AG04449 (cell line): ENCODE results near the gene GCNT1.
A peak's percentile ranks its signal among the peaks of the same experiment; 100 is the strongest.

ENCODE experiments used
- CTCF ChIA-PET: fragments of 350-600 bp; formaldehyde crosslinking; extraction: SDS; loops from one replicate; lab custom pipeline; 2021; ENCODE audit warnings: antibody characterized with exemption; lab: Yijun Ruan, JAX
- POLR2A ChIA-PET: fragments of 400-600, 350-600 bp; formaldehyde crosslinking; extraction: SDS; loops from one replicate; lab custom pipeline; 2020; ENCODE audit warnings: antibody characterized with exemption, inconsistent platforms; lab: Yijun Ruan, JAX
- DNase-seq: peaks from one replicate; pipeline ENCODE4 v3.0.0-alpha.2; 2010; ENCODE audit warnings: low read depth, low spot score
- H3K4me3 ChIP-seq: 2 replicates; pipeline ENCODE4 v1.5.1; 2011; ENCODE audit warnings: low read depth, mild to moderate bottlenecking, control low read depth, low read length
- TF ChIP-seq, protein P1 (sequence below): IDR thresholded peaks from one replicate; pipeline ENCODE4 v1.5.1; 2011; ENCODE audit warnings: mild to moderate bottlenecking, moderate library complexity, low read length, control low read depth, inconsistent platforms; ENCODE audit not compliant: insufficient read depth; ENCODE audit errors: missing control alignments

The GCNT1 gene

DNA sequence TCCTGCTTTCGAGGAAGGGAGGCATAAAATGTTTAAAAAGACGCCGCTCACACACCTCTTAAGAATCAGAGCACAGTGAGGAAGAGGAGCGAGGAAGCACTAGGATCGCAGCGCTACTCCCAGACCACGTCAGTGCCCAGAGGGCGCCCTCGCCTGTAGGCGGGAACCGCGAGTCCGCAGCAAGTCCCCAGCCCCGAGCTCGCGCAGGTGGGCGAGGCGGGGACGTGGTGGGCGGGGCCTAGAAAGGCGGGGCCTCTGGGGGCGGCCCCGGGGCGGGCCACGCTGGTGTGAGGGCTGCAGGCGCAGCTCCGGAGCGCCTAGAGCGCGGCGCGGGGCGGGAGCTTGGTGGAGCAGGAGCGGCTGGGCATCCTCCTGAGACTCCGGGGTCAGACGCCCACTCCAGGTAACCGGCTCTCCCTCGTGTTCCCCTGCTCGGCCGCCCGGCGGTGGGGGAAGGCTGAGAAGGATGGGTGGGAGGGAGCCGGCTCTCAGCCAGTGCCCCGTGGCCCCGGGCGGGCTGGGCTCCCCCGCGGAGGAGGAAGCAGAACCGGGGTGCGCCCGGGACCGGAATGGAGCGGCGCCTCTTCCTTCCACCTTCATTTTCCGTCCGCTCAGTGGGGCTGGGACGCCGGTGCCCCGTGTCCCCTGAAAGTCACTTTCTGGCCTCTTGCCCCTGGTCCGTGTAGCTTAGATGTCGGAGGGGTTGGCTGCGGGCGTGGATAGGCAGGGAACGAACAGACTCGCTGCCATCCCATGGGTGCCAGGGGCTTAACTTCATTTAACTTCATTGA lies at the start of gene GCNT1:
Gene GCNT1 (plus strand): TSS at position 280 of the 791 bp plus-strand sequence. CDS start 43,200 bp downstream, outside the sequence.
- DNase-seq, result no peak
- ChIA-PET POLR2A (interaction anchor here (0.6 kb wide), 1 partner anchor 64 kb away, joined by 3 read pairs; no protein-coding TSS in a partner anchor), CTCF (interaction anchor here (0.8 to 2.2 kb wide), 7 partner anchors 10 to 245 kb away, joined by 3 to 10 read pairs (median 3); no protein-coding TSS in a partner anchor)
- TF ChIP-seq, protein P1, sequence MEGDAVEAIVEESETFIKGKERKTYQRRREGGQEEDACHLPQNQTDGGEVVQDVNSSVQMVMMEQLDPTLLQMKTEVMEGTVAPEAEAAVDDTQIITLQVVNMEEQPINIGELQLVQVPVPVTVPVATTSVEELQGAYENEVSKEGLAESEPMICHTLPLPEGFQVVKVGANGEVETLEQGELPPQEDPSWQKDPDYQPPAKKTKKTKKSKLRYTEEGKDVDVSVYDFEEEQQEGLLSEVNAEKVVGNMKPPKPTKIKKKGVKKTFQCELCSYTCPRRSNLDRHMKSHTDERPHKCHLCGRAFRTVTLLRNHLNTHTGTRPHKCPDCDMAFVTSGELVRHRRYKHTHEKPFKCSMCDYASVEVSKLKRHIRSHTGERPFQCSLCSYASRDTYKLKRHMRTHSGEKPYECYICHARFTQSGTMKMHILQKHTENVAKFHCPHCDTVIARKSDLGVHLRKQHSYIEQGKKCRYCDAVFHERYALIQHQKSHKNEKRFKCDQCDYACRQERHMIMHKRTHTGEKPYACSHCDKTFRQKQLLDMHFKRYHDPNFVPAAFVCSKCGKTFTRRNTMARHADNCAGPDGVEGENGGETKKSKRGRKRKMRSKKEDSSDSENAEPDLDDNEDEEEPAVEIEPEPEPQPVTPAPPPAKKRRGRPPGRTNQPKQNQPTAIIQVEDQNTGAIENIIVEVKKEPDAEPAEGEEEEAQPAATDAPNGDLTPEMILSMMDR, result peak; percentile 52
- H3K4me3 ChIP-seq, result peak within 1 kb of the TSS; percentile 84

DNA sequence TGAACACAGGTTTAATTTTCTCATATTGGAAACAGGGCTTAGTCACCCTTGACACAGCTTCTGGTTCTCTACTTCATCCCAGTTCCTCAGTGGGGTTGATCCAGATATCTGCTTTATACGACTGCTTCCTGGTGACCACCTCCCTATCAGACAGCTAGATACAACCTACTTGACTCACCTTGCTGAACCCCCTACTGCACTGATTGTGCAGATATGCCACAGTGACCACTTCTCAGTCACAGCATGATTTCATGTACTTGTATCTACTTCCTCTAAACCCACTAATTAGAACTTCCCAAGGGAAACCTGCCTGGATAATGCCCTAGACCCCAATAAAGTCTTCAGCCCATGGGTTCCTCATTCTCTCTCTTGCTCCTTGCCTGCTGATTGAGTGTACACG lies 46.3 kb upstream of the GCNT1 start:
- DNase-seq, result no peak
- ChIA-PET CTCF (interaction anchor here (0.9 kb wide), 1 partner anchor 246 kb away, joined by 3 read pairs; no protein-coding TSS in a partner anchor), POLR2A (no interaction called here)
- TF ChIP-seq, protein P1, result no peak
- no peak overlapping the region for H3K4me3 ChIP-seq

DNA sequence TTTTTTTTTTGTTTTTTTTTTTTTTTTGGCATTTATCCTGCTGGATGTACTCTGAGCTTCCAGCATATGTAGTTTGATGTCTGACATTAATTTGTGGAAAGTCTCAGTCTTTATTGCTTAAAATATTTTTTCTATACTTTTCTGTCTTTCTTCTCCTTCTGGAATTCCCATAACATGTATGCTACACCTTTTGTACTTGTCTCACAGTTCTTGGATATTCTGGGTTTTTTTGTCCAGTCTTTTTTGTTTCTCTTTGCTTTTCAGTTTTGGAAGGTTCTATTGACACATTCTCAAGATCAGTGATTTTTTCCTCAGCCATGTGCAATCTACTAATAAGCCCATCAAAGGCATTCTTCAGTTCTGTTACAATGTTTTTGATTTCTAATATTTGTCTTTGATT lies 45.3 kb upstream of the GCNT1 start:
- TF ChIP-seq, protein P1, result no peak
- no peak for DNase-seq
- ChIA-PET POLR2A (no interaction called here), CTCF (no interaction called here)
- no peak overlapping the region for H3K4me3 ChIP-seq

DNA sequence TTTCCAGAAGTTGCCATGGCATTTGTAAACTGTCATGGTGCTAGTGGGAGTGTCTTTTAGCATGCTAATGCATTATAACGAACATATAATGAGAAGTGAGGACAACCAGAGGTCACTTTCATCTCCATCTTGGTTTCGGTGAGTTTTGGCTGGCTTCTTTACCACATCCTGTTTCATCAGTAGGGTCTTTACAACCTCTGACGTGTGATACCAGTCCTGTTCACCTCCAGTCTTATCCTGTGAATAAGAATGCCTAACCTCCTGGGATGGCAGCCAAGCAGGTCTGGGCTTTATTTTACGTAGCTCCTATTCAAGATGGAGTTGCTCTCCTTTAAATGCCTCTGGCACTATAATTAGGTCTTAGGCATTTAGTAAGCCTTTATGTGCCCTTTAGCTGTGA lies 44.3 kb upstream of the GCNT1 start:
- ChIA-PET CTCF (no interaction called here), POLR2A (no interaction called here)
- no peak overlapping the region for H3K4me3 ChIP-seq
- no peak for DNase-seq
- TF ChIP-seq, protein P1, result no peak

DNA sequence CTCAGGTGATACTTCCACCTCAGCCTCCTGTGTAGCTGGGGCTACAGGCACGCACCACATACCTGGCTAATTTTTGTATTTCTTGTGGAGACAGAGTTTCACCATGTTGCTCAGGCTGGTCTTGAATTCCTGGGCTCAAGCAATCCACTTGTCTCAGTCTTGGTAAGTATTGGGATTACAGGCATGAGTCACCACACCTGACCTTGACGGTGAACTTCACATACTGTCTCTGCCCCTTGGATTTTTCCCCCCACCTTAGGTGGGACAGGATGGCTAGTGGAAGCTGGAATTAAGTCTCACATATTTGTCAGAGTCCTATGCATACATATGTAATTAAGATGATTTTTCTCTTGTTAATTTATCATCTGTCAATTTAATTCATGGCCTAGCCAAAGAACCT lies 43.8 kb upstream of the GCNT1 start:
- H3K4me3 ChIP-seq, result no peak overlapping the region
- POLR2A ChIA-PET, result no interaction called here
- CTCF ChIA-PET, result interaction anchor here (2.3 kb wide), 1 partner anchor 243 kb away, joined by 7 read pairs; no protein-coding TSS in a partner anchor
- TF ChIP-seq, protein P1, result no peak
- no peak for DNase-seq

DNA sequence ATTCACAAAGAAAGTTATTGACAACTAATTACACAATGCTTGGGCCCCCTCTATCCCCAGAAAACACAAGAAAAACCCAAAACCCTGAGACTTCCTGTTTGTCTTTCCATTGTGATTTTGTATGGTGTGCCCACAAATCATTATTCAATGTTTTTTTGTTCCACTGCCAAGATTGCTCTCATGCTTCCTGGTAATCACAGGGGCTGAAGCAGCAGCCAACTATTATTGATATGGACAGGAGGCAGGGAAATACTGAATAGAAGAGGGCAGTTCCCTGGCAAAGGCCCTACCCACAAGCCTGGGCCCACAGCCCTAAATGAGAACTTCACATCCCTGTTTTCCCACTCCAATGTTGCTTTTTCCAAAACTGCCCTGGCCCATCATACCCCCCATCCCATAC lies 43.3 kb upstream of the GCNT1 start:
- POLR2A ChIA-PET, result no interaction called here
- CTCF ChIA-PET, result interaction anchor here (2.3 kb wide), 1 partner anchor 242 kb away, joined by 7 read pairs; no protein-coding TSS in a partner anchor
- TF ChIP-seq, protein P1, result no peak
- no peak overlapping the region for H3K4me3 ChIP-seq
- no peak for DNase-seq
